H1 (cell line): ENCODE data around the gene RNU6-1. TPM values are rescaled to one million over a fixed set of nuclear protein-coding genes. Genes with fewer than 3 reads are reported as not detected.

Source experiments
- CTCF ChIA-PET: fragments of 300-600 bp; sonication (Branson Sonifier 250); formaldehyde crosslinking; loops from one replicate; lab custom pipeline; 2021; ENCODE audit not compliant: partially characterized antibody; lab: Charles Lee
- POLR2A ChIA-PET: fragments of 300-600 bp; sonication (Branson Sonifier 250); formaldehyde crosslinking; loops from one replicate; lab custom pipeline; 2021; ENCODE audit warnings: inconsistent platforms; ENCODE audit not compliant: partially characterized antibody; lab: Charles Lee
- DNase-seq, 2 experiments: peaks; one replicate each; pipeline versions ENCODE4 v3.0.0 to v3.0.0-alpha.2; 2010 to 2022; ENCODE audit warnings: low spot score in 2 of 2, low read depth in 1 of 2, mixed read lengths in 1 of 2
- FAIRE-seq: peaks from 2 replicates; lab custom pipeline; 2011; peaks lifted over from hg19 to GRCh38; lab: Jason Lieb, UNC
- H2AFZ ChIP-seq: 2 replicates; pipeline ENCODE4 v1.8.1; 2012; ENCODE audit warnings: low read length, inconsistent platforms
- H2AK5ac ChIP-seq: 2 replicates; pipeline ENCODE4 v1.6.1; 2013; ENCODE audit warnings: low read depth, low read length
- H2BK120ac ChIP-seq: replicated peaks from 2 replicates; pipeline ENCODE3; 2013; ENCODE audit warnings: low read depth, low read length, inconsistent platforms
- H2BK12ac ChIP-seq: 2 replicates; pipeline ENCODE4 v1.6.1; 2013; ENCODE audit warnings: low read depth, low read length
- H2BK15ac ChIP-seq: 2 replicates; pipeline ENCODE4 v1.6.1; 2013; ENCODE audit warnings: low read length
- H2BK20ac ChIP-seq: 2 replicates; pipeline ENCODE4 v1.6.1; 2013; ENCODE audit warnings: low read length
- H2BK5ac ChIP-seq: 2 replicates; pipeline ENCODE4 v1.6.1; 2013; ENCODE audit warnings: low read depth, low read length
- H3K14ac ChIP-seq: 2 replicates; pipeline ENCODE4 v1.6.1; 2013; ENCODE audit warnings: inconsistent platforms; ENCODE audit not compliant: insufficient read length
- H3K18ac ChIP-seq: 2 replicates; pipeline ENCODE4 v1.6.1; 2013; ENCODE audit warnings: low read length; ENCODE audit errors: extremely low read depth
- H3K23ac ChIP-seq: 2 replicates; pipeline ENCODE4 v1.6.1; 2013; ENCODE audit warnings: inconsistent platforms; ENCODE audit not compliant: insufficient read length
- H3K23me2 ChIP-seq: 2 replicates; pipeline ENCODE4 v1.6.1; 2013; ENCODE audit warnings: low read depth, low read length
- H3K27ac ChIP-seq: 2 replicates; pipeline ENCODE4 v1.6.1; 2011; ENCODE audit warnings: low read depth, low read length, inconsistent platforms
- H3K27me3 ChIP-seq, 4 experiments: replicated peaks in 1 of 4; 1 replicate in 1 of 4; 2 replicates in 3 of 4; pipeline versions ENCODE4 v1.6.1 to v1.8.1; 2011 to 2013; ENCODE audit warnings: low read length in 3 of 4, mild to moderate bottlenecking in 3 of 4, inconsistent platforms in 2 of 4, mixed read lengths in 2 of 4, moderate library complexity in 1 of 4; ENCODE audit not compliant: control insufficient read depth in 3 of 4, insufficient read depth in 3 of 4; ENCODE audit errors: extremely low read depth in 1 of 4
- H3K36me3 ChIP-seq, 4 experiments: 2 replicates each; pipeline versions ENCODE4 v1.6.1 to v1.8.1; 2011 to 2013; ENCODE audit warnings: mild to moderate bottlenecking in 4 of 4, low read length in 3 of 4, moderate library complexity in 2 of 4, control low read depth in 1 of 4, inconsistent platforms in 1 of 4; ENCODE audit not compliant: insufficient read depth in 4 of 4, control insufficient read depth in 2 of 4
- H3K4ac ChIP-seq: replicated peaks from 2 replicates; pipeline ENCODE3; 2013; ENCODE audit warnings: low read length, low read depth, mixed read lengths, inconsistent platforms; ENCODE audit not compliant: insufficient read length
- H3K4me1 ChIP-seq, 4 experiments: replicated peaks in 1 of 4; 1 replicate in 1 of 4; 2 replicates in 3 of 4; pipeline versions ENCODE4 v1.6.1 to v1.8.1; 2011 to 2013; ENCODE audit warnings: low read length in 3 of 4, inconsistent platforms in 2 of 4, mixed read lengths in 1 of 4; ENCODE audit not compliant: insufficient read depth in 4 of 4, control insufficient read depth in 3 of 4
- H3K4me2 ChIP-seq, 2 experiments: 2 replicates each; pipeline versions ENCODE4 v1.6.1 to v1.8.1; 2011 to 2013; ENCODE audit warnings: low read depth in 2 of 2, low read length in 2 of 2, control low read depth in 1 of 2, inconsistent platforms in 1 of 2, mild to moderate bottlenecking in 1 of 2; ENCODE audit not compliant: insufficient read depth in 1 of 2
- H3K4me3 ChIP-seq, 4 experiments: fragments of 200-600, 300-600 bp in 1 of 4; sonication (generic), shearing (Covaris generic), sonication (Bioruptor Twin) in 1 of 4; 2 replicates each; pipeline versions ENCODE4 v1.5.1 to v1.8.1; 2011 to 2016; ENCODE audit warnings: low read length in 4 of 4, low read depth in 3 of 4, control low read depth in 2 of 4, inconsistent platforms in 2 of 4, mild to moderate bottlenecking in 2 of 4, mixed read lengths in 1 of 4, moderate library complexity in 1 of 4; ENCODE audit not compliant: insufficient read depth in 2 of 4; ENCODE audit errors: extremely low read depth in 1 of 4
- H3K56ac ChIP-seq: replicated peaks from 2 replicates; pipeline ENCODE3; 2013; ENCODE audit warnings: low read depth, mild to moderate bottlenecking, mixed read lengths, low read length, inconsistent platforms; ENCODE audit not compliant: insufficient read length
- H3K79me1 ChIP-seq: 2 replicates; pipeline ENCODE4 v1.6.1; 2013; ENCODE audit warnings: low read depth, low read length, control low read depth
- H3K79me2 ChIP-seq, 2 experiments: 2 replicates each; pipeline versions ENCODE4 v1.6.1 to v1.8.1; 2012 to 2013; ENCODE audit warnings: low read length in 2 of 2, mild to moderate bottlenecking in 2 of 2, inconsistent platforms in 1 of 2; ENCODE audit not compliant: insufficient read depth in 2 of 2, control insufficient read depth in 1 of 2
- H3K9ac ChIP-seq, 4 experiments: replicated peaks in 1 of 4; 1 replicate in 1 of 4; 2 replicates in 3 of 4; pipeline versions ENCODE4 v1.6.1 to v1.8.1; 2011 to 2013; ENCODE audit warnings: low read depth in 3 of 4, low read length in 3 of 4, control low read depth in 2 of 4, mild to moderate bottlenecking in 2 of 4, moderate library complexity in 2 of 4, inconsistent platforms in 1 of 4; ENCODE audit errors: extremely low read depth in 1 of 4
- H3K9me3 ChIP-seq, 2 experiments: 2 replicates each; pipeline versions ENCODE4 v1.6.1 to v1.8.1; 2012 to 2013; ENCODE audit warnings: mild to moderate bottlenecking in 2 of 2, moderate library complexity in 2 of 2, control low read depth in 1 of 2, inconsistent platforms in 1 of 2, low read depth in 1 of 2, low read length in 1 of 2, mixed read lengths in 1 of 2; ENCODE audit not compliant: insufficient read depth in 2 of 2
- H4K20me1 ChIP-seq, 2 experiments: replicated peaks in 1 of 2; 2 replicates each; pipeline versions ENCODE3 to v1.8.1; 2011 to 2013; ENCODE audit warnings: inconsistent platforms in 2 of 2, low read length in 2 of 2, mild to moderate bottlenecking in 1 of 2; ENCODE audit not compliant: insufficient read depth in 2 of 2, control insufficient read depth in 1 of 2
- H4K5ac ChIP-seq: 2 replicates; pipeline ENCODE4 v1.6.1; 2013; ENCODE audit warnings: low read length, low read depth, mixed read lengths, inconsistent platforms; ENCODE audit not compliant: insufficient read length
- H4K8ac ChIP-seq: 2 replicates; pipeline ENCODE4 v1.8.0; 2013; ENCODE audit warnings: mild to moderate bottlenecking, moderate library complexity, low read length, inconsistent platforms; ENCODE audit not compliant: insufficient read depth; ENCODE audit errors: extremely low read depth
- H4K91ac ChIP-seq: replicated peaks from 2 replicates; pipeline ENCODE3; 2013; ENCODE audit warnings: low read length, mixed read lengths, inconsistent platforms; ENCODE audit not compliant: insufficient read length
- ASH2L ChIP-seq: fragments of 200-600, 300-600 bp; sonication (generic); IDR thresholded peaks from one replicate; pipeline ENCODE4 v1.7.1; 2017; ENCODE audit warnings: low read length
- BCL11A ChIP-seq, 2 experiments: IDR thresholded peaks; one replicate each; pipeline ENCODE4 v1.6.1; 2011; ENCODE audit warnings: low read depth in 2 of 2, low read length in 2 of 2, mild to moderate bottlenecking in 2 of 2
- EZH2 ChIP-seq: fragments of 200-600 bp; sonication (generic); IDR thresholded peaks from 2 replicates; pipeline ENCODE4 v1.7.1; 2012; ENCODE audit warnings: low read depth, mild to moderate bottlenecking, moderate library complexity, low read length, inconsistent platforms; ENCODE audit not compliant: severe bottlenecking
- JUN ChIP-seq: IDR thresholded peaks from 2 replicates; pipeline ENCODE4 v1.6.1; 2011; ENCODE audit warnings: low read depth, mild to moderate bottlenecking, improper control_type of control experiment, low read length
- KDM4A ChIP-seq: IDR thresholded peaks from one replicate; pipeline ENCODE4 v1.7.1; 2012; ENCODE audit warnings: low read depth, mild to moderate bottlenecking, moderate library complexity, low read length, inconsistent platforms; ENCODE audit not compliant: severe bottlenecking
- MAFK ChIP-seq: IDR thresholded peaks from 2 replicates; pipeline ENCODE4 v1.6.1; 2012; ENCODE audit warnings: low read depth, mild to moderate bottlenecking, improper control_type of control experiment, low read length
- RFX5 ChIP-seq: IDR thresholded peaks from 2 replicates; pipeline ENCODE4 v1.6.1; 2011; ENCODE audit warnings: low read depth, low read length, improper control_type of control experiment, borderline replicate concordance
- RNF2 ChIP-seq: fragments of 200-900, 300-1000 bp; sonication (generic); IDR thresholded peaks from 2 replicates; pipeline ENCODE4 v1.7.1; 2016; ENCODE audit warnings: borderline replicate concordance, low read depth, mild to moderate bottlenecking, antibody characterized with exemption, low read length; ENCODE audit not compliant: poor library complexity, severe bottlenecking; ENCODE audit errors: missing control alignments
- TBP ChIP-seq: IDR thresholded peaks from 2 replicates; pipeline ENCODE4 v1.6.1; 2011; ENCODE audit warnings: low read depth, low read length, improper control_type of control experiment
- TCF12 ChIP-seq: IDR thresholded peaks from 2 replicates; pipeline ENCODE4 v1.6.1; 2011; ENCODE audit warnings: low read depth, mild to moderate bottlenecking, low read length
- YY1 ChIP-seq: IDR thresholded peaks from 2 replicates; pipeline ENCODE4 v1.6.1; 2011; ENCODE audit warnings: low read depth, mild to moderate bottlenecking, low read length
- WGBS, 2 experiments: shearing (Covaris generic) in 1 of 2; methylation state at CpG; one replicate each; pipeline versions ENCODE4 v1.1.6 to v1.1.7; 2013 to 2015; ENCODE audit warnings: low lambda C conversion rate in 2 of 2, mixed read lengths in 2 of 2, inconsistent platforms in 1 of 2, low coverage in 1 of 2, missing lambda C conversion rate in 1 of 2; ENCODE audit not compliant: insufficient replicate concordance in 2 of 2, insufficient coverage in 1 of 2, insufficient read length in 1 of 2; ENCODE audit errors: extremely low coverage in 1 of 2, missing lambda C conversion rate in 1 of 2; 5-methylcytosine and 5-hydroxymethylcytosine counted together
- polyA plus RNA-seq, 7 experiments: library from polyadenylated mRNA; depleted of rRNA in 3 of 7; stranded (reverse) in 5 of 7; unstranded in 2 of 7; fragments of >200 nt in 5 of 7; fragments of 200-250 nt in 2 of 7; gene quantifications; 1 replicate in 5 of 7; 2 replicates in 1 of 7; 4 replicates in 1 of 7; pipeline versions ENCODE4 v1.2.1 to v1.2.3, GENCODE V29; 2011 to 2013; ENCODE audit warnings: missing spikeins in 2 of 7, mixed read lengths in 2 of 7
- total RNA-seq: library from RNA; stranded (reverse); fragmentation: NEBNext Ultra II Directional; extraction: Animal tissue kit (Norgen Biotek cat#: 25700); gene quantifications from 2 replicates; pipeline ENCODE4 v1.2.1, GENCODE V29; 2021

The RNU6-1 gene
- total and polyA plus RNA-seq, 2 of the 8 experiments (the other 6 are each of a cell fraction or from before 2014, with no cell fraction given), result not detected

- no peak overlapping the region for H3K23ac ChIP-seq
- peaks cover 0 to 2% of the 10 kb centered on the region in 2 experiments; a peak in 1 of 4 replicates for H3K9me3 ChIP-seq
- H3K4me3 ChIP-seq, result peak overlapping the region in 3 of 4 experiments; percentile 6 to 50 (median 19); a peak in 5 of 8 replicates
- ChIA-PET CTCF (interaction anchor here (0.6 to 1.6 kb wide), 9 partner anchors 11 to 705 kb away, joined by 3 to 4 read pairs (median 3); no protein-coding TSS in a partner anchor), POLR2A (interaction anchor here (1.0 to 5.0 kb wide), 3 partner anchors 10 to 25 kb away, joined by 3 to 24 read pairs (median 3); no protein-coding TSS in a partner anchor)
- H2BK15ac ChIP-seq, result 0 out of 2 replicates have a peak overlapping the region, but pooled peaks have one; percentile 72
- peaks cover 74 to 87% (median 86%) of the 10 kb centered on the region in 4 experiments for H3K27me3 ChIP-seq
- H4K5ac ChIP-seq, result no peak overlapping the region
- peaks cover 29 to 30% of the 10 kb centered on the region in 2 experiments for H4K20me1 ChIP-seq
- H3K36me3 ChIP-seq, result peaks cover 0 to 9% (median 0%) of the 10 kb centered on the region in 4 experiments; a peak in 1 of 8 replicates
- H3K18ac ChIP-seq, result no peak overlapping the region
- H2BK120ac ChIP-seq, result no peak overlapping the region
- no peaks in the 10 kb centered on the region for H3K79me2 ChIP-seq
- H2BK5ac ChIP-seq, result no peak overlapping the region
- H3K27ac ChIP-seq, result no peak overlapping the region
- DNase-seq, result peak in 1 of 2 experiments; percentile 86
- WGBS, 2 experiments, result 7% methylated on average over 37 of the region's 39 CpGs; no CpG with 5 or more reads in 1 of the 2 experiments
- H3K56ac ChIP-seq, result no peak overlapping the region
- FAIRE-seq, result no peak
- H3K23me2 ChIP-seq, result peaks cover 11% of the 10 kb centered on the region; the same call in 1 of the 2 replicates
- no peak overlapping the region for H4K8ac ChIP-seq
- H4K91ac ChIP-seq, result no peak overlapping the region
- no peak overlapping the region for H2AK5ac ChIP-seq
- H3K4me1 ChIP-seq, result peaks cover 2 to 46% (median 36%) of the 10 kb centered on the region in 4 experiments
- H3K79me1 ChIP-seq, result no peaks in the 10 kb centered on the region
- H2BK20ac ChIP-seq, result no peak overlapping the region
- H3K9ac ChIP-seq, result no peak overlapping the region
- no peak overlapping the region for H2AFZ ChIP-seq
- H2BK12ac ChIP-seq, result no peak overlapping the region
- H3K4ac ChIP-seq, result no peak overlapping the region
- no peak overlapping the region for H3K14ac ChIP-seq
- H3K4me2 ChIP-seq, result peak overlapping the region; percentile 69 to 73
- TF ChIP-seq ASH2L, result no peak
- TF ChIP-seq JUN, result no peak
- peak; percentile 10 for TF ChIP-seq KDM4A
- TF ChIP-seq YY1, result no peak
- TF ChIP-seq RFX5, result no peak
- TF ChIP-seq EZH2, result peak; percentile 17
- TF ChIP-seq TBP, result no peak
- no peak for TF ChIP-seq BCL11A (IDR thresholded peaks at IDR 0.05; ENCODE audit: low read depth in 2 of 2, low read length in 2 of 2)
- TF ChIP-seq TCF12, result no peak
- peak; percentile 63 for TF ChIP-seq RNF2
- no peak for TF ChIP-seq MAFK
Measured at GRCh38 chr15:67820992-67821783, 18.7 kb downstream of the RNU6-1 start.
